Mesothelial cell of epicardium (in vitro differentiated cells): ENCODE results near the gene DCLRE1B. TPM values are rescaled to one million over a fixed set of nuclear protein-coding genes. Genes with fewer than 3 reads are reported as not detected.

ENCODE experiments used
- DNase-seq, 2 experiments: peaks; one replicate each; pipeline ENCODE4 v3.0.0; 2021; ENCODE audit warnings: low spot score in 2 of 2; ENCODE audit not compliant: unreplicated experiment in 2 of 2
- H3K27ac Mint-ChIP-seq: 2 replicates; pipeline ENCODE4 v1.8.0; 2021; ENCODE audit warnings: mixed read lengths
- H3K27me3 Mint-ChIP-seq: 2 replicates; pipeline ENCODE4 v1.8.0; 2021; ENCODE audit warnings: low read depth, mixed read lengths
- H3K36me3 Mint-ChIP-seq: 2 replicates; pipeline ENCODE4 v1.8.0; 2021; ENCODE audit warnings: mixed read lengths
- H3K4me1 Mint-ChIP-seq: 2 replicates; pipeline ENCODE4 v1.8.0; 2021; ENCODE audit warnings: mixed read lengths
- H3K4me3 Mint-ChIP-seq: 2 replicates; pipeline ENCODE4 v1.8.0; 2021; ENCODE audit warnings: mild to moderate bottlenecking, moderate library complexity, mixed read lengths
- H3K9me3 Mint-ChIP-seq: 2 replicates; pipeline ENCODE4 v1.8.0; 2021; ENCODE audit warnings: mixed read lengths
- CTCF ChIP-seq: fragments of 200-600 bp; sonication (generic); IDR thresholded peaks from one replicate; pipeline ENCODE4 v1.5.0; 2021; ENCODE audit warnings: antibody characterized with exemption; ENCODE audit not compliant: unreplicated experiment
- total RNA-seq: library from RNA; stranded (reverse); gene quantifications from 3 replicates; pipeline ENCODE4 v1.2.1, GENCODE V29; 2021

DCLRE1B gene
- total RNA-seq, 1 donor from 2014 or later, result 9.5 TPM

GRCh38 chr1:113890816-113891215 lies 14.3 kb upstream of the DCLRE1B start:
- Mint-ChIP-seq H3K27ac (no peak overlapping the region), H3K4me1 (no peaks in the 10 kb centered on the region), H3K27me3 (no peaks in the 10 kb centered on the region), H3K4me3 (no peak overlapping the region), H3K9me3 (no peaks in the 10 kb centered on the region), H3K36me3 (peaks cover 2% of the 10 kb centered on the region)
- TF ChIP-seq CTCF, result no peak
- no peak for DNase-seq

DNA sequence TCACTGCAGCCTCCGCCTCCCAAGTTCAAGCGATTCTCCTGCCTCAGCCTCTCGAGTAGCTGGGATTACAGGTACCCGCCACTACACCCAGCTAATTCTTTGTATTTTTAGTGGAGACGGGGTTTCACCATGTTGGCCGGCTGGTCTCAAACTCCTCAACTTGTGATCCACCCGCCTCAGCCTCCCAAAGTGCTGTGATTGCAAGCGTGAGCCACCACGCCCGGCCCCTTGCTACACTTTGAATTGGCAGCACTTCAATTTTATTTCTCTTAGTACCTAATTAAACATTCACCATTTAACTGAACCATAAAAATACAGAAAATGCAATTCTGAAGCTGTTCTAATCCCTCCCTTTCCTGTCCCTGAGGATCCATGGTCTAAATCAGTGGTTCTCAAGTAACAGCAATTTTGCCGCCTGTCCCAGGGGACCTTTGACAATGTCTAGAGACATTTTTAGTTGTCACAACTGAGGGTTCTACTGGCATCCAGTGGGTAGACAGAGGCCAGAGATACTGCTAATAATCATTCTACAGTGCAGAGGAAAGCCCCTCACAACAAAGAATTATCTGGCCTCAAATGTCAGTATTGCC lies 13.4 kb upstream of the DCLRE1B start:
- TF ChIP-seq CTCF, result no peak
- Mint-ChIP-seq H3K4me1 (no peaks in the 10 kb centered on the region), H3K36me3 (peaks cover 7% of the 10 kb centered on the region), H3K4me3 (no peak overlapping the region), H3K27me3 (no peaks in the 10 kb centered on the region), H3K9me3 (no peaks in the 10 kb centered on the region), H3K27ac (no peak overlapping the region)
- DNase-seq, result no peak

DNA sequence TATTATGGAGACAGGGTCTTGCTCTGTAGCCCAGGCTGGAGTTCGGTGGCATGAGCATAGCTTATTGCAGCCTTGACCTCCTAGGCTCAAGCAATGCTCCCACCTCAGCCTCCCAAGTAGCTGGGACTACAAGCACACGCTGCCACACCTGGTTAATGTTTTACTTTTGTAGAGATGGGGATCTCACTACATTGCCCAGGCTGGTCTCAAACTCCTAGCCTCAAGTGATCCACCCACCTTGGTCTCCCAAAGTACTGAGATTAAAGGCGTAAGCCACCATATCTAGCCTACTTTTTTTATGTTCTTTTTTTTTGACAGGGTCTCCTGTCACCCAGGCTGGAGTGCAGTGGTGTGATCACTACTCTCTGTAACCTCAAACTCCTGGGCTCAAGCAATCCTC lies 11.9 kb upstream of the DCLRE1B start:
- no peak for TF ChIP-seq CTCF
- no peaks in the 10 kb centered on the region for H3K9me3 Mint-ChIP-seq
- no peaks in the 10 kb centered on the region for H3K27me3 Mint-ChIP-seq
- no peaks in the 10 kb centered on the region for H3K4me1 Mint-ChIP-seq
- no peak for DNase-seq
- no peak overlapping the region for H3K4me3 Mint-ChIP-seq
- H3K27ac Mint-ChIP-seq, result no peak overlapping the region
- peaks cover 16% of the 10 kb centered on the region for H3K36me3 Mint-ChIP-seq

DNA sequence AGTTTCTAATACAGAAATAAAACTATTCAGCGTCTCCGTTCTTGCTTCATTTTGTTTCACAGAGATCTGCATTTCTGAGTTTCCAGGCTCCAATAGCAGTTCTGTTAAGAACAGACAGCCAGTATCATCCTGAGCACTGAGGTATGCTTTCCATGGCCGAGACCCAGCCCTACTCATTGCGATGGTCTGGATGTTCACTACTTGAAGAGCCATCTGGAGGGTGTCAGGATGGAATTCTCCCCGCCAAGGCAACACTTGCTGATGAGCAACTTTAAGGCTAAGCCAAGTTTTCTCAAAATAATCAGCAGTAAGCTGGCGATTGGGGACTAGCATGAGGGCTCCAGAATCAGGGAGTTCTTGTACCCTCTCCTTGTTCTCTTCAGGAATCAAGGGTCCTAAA lies 10.0 kb upstream of the DCLRE1B start:
- DNase-seq, result no peak
- Mint-ChIP-seq H3K36me3 (peaks cover 22% of the 10 kb centered on the region), H3K27ac (no peak overlapping the region), H3K4me3 (no peak overlapping the region), H3K9me3 (no peaks in the 10 kb centered on the region), H3K27me3 (no peaks in the 10 kb centered on the region), H3K4me1 (no peaks in the 10 kb centered on the region)
- no peak for TF ChIP-seq CTCF

DNA sequence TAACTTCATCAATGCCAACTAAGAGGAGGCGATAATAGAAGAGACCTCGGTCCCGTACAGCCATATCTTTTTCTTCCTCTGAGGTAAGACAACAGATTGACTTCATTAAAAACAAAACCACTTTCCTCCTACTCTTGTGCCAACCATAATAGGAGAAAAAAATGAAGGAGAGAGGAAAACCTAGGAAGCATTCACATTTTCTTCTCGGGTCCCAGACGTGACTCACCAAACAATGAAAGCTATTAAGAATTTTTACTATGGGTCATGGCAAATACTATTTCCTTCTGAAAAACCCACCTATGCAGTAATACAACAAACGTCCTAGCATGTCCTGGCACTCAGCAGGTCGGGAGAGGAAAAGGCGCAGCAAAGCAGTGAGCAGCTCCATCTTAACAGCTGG lies 9.2 kb upstream of the DCLRE1B start:
- no peak for DNase-seq
- Mint-ChIP-seq H3K36me3 (peaks cover 22% of the 10 kb centered on the region), H3K9me3 (no peaks in the 10 kb centered on the region), H3K27me3 (no peaks in the 10 kb centered on the region), H3K4me1 (no peaks in the 10 kb centered on the region), H3K27ac (no peak overlapping the region), H3K4me3 (no peak overlapping the region)
- TF ChIP-seq CTCF, result no peak
